Measurements from ENCODE around the gene INHBA.

The INHBA gene

DNA sequence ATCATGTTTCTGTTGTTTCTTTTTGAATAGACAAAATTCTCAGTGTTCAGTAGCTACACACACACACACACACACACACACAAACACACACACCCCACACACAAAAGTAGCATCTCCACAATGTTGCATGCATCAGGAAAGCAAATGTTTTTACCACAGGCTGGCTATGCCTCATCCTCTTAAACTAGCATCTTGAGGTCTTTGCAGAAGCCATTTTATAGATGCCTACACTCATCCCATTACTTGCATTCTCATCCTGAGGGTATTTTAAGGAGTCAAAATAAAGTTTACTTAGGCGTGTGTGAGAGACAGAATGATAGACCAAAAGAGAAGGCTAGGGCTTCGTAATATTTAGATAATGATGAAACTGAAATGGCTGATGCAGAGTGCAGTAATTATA, 7.9 kb upstream of the INHBA start:
- no peak for DNase-seq

DNA sequence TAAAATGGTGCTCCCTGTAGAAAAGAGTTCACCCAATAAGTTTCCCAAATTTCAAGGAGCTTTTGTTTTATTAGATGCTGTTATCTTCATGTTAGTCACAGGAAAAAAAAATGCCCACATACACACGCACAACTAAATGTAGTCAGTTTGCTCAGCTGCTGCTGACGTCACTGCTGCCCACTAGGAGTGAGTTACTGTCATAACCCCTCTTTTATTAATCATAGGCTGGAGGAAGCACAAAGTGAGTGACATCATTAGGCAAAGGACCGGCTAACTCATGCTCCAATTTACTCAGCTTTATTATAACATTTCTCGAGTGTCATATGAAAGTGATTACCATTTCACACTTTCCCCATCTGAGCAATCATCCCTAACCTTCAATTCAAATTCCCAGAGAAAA, 6.7 kb upstream of the INHBA start:
- no peak for DNase-seq

DNA sequence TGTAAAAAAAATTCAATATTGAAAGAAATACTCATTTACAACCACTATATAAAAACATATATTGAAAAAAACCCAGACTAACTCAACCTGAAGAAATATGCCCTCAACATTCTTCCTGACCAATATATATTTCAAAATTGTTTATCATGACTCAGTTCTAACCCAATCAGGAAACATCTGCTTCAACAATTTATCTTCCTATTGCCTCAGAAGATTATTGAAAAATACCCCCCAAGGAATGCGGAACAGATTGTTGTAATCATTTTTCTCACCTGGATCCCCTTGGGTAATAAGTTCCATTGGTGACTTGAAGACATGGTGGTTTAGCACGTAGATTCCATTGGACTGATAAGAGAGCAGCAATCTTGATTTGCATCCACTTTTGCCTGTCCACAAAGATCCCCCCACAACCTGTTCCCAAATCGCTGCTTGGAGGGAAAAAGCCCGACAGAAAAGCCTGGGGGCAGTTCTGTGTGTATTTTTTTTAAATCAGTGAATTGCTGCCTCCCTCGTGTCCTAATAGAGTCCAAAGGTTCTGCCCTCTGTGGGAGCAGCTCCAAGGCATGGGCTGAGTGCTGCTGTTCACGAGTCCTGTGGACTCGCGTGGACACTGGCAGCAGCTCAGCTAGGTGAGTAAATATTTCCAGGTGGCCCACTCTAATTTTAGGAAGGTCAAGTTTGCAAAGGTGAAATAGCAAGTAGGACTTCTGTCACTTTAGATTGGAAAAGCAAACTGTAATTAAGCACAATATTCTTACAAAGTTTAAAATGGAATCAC, 5.9 kb upstream of the INHBA start:
- no peak for DNase-seq

DNA sequence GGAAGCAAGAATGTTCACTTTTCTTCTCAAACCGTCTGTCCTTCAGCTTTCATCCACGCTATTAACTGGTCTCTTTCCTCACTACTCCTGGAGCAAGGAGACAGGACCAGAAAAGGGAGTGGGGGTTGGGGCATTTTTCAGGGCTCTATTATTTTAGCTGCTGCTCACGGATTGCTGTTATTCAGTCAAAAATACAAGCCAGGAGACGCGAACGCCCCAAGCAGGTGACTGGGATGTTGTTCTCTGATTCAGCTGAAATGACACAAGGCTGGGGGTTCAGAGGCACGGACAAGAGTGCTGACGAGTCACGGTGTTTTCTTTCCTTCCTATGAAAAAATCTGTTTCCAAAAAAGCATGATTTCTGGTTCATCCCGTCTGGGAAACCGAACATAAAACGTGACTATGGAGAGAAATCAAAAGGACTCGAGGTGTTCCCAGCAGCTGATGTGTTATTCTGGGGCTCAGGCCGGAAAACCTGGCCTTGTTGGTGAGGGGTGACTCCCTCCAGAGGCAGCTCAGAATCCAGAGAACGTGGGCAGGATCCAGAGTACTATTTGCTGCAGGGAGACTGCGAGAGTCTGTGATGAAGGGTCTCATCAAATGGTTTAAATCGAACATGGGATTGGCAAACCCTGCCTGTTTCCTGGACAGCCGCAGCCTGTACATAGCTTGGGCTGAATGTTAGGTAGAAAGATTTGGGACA, 3.5 kb upstream of the INHBA start:
- no peak for DNase-seq

DNA sequence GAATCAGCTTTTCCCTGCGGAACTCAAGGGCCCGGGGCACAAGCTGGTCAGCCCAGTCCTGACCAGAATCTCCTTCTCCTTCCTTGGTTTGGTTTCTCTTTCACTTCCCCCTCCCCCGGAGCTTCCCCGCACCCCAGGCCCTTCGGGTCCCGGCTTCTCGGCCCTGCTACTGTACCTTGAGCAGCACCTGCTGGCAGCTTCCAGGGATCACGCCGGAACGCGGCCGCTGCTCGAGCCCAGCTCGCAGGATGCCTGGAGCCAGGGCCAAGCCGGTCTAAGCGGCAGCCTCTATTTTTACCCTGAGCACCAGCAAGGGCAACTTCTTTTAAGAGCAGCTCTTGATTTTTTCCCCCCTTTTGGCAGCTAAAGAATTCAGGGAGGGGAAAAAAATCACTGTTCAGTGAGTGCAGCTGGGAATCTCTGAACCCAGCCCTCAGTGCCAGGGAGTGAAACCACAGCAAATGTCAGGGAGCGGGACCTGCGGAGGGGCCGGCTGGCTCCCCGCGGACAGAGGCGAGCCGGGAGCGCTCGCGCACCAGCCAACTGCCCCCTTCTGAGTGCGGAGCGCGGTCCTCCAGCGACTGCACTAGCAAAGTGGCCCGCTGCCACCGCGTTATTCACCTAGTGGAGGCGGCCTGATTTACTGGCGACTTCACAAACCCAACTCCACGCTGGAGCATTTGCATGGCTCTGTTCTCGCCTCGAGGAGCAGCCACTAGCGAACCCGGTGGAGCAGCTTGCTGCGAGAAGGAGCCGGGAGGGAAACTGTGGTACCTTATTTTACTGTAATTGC, 2.4 kb upstream of the INHBA start:
- no peak for DNase-seq

DNA sequence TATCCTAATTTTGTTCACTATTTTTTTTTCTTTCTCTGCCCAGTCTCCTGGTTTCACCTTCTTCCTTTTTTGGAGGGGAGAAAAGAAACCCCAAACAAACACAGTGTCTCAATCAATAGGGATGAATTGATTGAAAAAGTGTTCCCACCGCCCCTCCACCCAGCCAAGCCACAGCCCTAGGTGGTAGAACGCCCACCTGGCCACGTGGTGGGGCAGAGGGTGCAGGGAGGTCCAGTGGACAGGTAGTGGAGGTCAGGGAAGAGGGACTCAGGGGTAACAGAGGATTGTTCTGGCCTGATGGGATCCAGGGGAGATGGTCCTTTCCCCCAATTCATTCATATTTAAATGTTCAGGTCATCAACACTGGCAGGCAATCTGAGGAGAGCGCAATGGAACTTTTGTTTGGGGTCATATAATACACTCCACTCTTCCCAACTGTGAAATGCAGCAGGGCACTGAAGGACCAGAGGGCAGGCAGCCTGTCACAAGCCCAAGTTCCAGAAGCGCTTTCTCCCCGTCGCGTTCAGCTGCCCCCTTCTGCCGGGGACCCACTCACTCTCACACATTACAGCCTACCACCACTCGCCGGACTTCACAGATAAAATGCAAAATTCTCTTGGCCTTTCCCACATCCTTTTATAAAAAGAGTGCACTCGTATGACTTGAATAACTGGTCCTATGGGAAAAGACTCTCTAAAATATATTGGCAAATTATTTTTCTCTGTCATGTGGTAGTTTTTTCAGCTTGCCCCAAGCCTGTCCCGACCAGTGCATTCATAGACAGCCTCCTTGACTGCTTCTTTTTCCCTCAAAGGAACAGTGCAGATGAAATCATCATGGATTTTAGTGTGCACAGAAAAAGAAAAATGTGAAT, 1.6 kb downstream of the INHBA start:
- no peak for DNase-seq

DNA sequence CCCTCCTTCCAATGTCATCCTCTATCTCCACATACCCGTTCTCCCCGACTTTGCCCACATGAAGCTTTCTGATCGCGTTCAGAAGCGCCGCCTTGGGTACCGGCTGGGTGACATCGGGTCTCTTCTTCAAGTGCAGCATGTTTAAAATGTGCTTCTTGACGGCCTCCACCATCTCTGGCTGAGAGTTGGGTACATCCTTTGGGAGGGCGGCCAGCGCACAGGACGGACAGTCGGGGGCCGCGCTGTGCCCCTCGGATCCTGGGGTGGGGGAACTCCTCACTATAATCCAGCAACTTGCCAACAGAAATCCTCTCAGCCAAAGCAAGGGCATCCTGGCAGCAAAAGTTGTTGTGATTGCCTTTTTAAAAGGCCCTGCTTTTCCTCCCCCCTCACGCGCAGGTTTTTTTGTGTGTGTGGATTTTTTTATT, 2.8 kb downstream of the INHBA start:
- no peak for DNase-seq

DNA sequence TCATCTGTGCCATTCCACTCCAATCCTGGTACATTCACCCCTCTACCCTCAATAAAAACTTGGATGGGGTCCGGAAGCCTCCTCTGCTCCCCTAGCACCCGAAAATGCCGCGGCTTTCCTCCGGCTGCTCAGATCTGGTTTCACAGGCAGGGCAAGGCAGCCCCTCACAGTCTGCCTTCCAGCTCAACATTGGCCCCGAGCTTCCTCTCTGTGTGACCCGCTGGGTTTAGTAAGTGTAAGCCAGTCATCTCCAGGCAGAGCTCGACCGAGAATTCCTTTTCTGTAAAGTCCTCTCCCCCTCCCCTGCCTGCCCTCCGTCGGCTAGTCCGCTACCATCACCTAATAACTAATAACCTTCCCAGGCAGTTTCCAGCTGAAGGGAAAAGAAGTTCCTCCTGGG, 3.4 kb downstream of the INHBA start:
- DNase-seq, result no peak

DNA sequence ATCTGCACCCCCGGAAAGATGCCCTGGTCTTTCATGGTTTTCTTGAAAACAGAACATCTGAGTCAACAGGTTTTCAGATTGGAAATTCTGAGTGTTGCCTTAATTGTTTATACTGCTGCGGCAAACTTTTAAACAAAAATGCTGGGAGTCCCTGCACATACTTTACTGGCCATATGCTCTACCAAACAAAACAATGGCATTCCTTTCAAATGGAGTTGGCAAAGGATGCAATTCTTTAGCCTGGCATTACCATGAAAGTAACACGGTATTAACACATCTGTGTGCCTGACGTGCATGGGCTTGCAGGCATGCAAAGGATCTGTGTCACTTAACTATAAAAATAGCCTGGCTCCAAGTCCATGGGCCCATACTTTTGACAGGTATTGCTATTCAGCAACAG, 4.2 kb downstream of the INHBA start:
- DNase-seq, result no peak

DNA sequence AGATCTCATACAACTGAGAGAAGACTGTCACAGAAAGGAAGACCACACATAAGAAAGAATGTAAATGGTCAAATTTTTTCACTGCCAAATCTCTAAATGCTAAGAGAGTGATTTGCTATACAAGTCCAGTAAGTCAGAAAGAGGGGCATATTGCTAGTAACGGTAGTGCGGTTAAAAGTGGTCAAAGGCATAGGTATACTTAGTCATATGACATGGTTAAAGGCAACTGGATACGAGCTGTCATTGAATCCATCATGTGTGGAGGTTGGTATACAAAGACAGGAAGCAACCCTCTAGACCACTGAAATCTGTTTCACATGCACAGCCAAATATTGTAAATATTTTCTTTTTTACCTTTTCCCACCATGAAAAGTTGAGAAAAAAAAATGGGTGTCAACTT, 4.8 kb downstream of the INHBA start:
- no peak for DNase-seq

DNA sequence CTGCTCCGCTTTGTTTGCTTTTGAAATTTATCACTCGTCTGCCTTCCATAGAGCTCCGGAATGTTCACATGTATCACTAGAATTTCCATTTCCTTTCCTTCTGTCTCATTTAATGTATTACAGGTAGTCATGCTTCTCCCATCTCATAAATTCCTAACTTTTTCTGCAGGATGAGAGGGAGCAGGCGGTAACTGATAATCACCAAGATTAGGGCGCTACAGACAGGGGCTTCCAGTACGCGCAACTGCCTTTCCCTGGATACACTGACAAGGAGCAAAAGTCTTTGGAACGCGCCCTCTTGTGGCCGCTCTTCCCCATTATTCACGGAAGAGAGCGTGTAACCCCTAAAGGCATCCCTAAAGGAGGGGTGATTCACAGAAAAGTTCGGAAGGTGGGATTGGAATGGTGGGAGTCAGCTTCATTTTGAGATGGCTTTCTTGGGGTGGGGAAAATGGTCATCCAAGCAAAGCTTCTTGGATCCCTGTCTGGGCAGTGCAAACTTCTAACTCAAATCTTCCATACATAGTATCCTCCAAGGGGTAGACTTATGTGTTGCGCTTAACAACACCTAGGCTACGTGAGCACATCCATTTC, 6.5 kb downstream of the INHBA start:
- no peak for DNase-seq

DNA sequence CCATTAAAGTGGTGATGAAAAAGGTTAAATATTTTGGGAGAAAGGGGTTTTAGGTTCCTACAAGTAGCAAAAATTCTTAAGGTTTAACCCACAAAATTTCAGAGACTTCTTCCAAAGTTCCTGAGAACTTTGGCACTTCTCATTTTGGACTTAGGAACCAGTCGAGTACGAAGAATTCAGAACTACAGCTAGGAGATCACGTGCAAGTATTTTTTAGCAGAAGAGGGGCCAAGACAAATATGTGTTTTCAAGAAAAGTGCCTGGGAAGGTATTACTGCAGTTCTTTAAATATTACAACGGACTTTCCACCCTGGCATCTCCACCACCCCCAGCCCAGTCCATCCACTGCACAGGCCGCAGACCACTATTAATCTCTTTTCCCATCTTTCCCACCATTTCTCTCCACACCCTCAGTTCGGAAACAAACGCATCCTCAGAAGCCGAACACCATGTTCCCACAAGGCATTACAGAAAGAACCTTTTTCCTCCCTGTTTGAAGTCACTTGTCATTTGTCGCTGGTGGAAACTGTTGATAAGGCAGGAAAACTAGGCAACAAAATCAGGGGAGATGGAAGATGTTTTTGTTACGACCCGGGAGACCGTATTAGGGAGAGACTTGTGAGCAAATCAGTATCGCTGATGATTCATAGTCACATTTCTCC, 7.1 kb downstream of the INHBA start:
- DNase-seq, result no peak

DNA sequence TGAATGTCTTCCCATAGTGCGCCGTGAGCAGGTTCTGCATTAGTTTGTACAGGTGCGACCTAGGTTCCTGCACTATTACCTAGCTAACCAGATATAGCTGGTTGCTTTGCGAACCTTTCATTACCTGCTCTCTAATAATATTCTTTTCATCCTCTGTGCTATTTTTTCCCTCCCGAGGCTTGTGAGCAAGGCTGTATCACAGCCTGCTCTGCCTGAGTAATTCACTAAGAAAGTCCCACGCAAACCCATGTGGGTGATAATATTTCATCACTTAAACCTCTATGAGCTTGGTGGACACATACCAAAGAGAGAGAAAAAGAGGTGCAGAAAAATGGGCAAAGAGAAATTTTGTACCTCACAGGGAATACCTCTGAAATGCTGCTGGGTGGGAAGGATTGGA, 8.4 kb downstream of the INHBA start:
- DNase-seq, result no peak

DNA sequence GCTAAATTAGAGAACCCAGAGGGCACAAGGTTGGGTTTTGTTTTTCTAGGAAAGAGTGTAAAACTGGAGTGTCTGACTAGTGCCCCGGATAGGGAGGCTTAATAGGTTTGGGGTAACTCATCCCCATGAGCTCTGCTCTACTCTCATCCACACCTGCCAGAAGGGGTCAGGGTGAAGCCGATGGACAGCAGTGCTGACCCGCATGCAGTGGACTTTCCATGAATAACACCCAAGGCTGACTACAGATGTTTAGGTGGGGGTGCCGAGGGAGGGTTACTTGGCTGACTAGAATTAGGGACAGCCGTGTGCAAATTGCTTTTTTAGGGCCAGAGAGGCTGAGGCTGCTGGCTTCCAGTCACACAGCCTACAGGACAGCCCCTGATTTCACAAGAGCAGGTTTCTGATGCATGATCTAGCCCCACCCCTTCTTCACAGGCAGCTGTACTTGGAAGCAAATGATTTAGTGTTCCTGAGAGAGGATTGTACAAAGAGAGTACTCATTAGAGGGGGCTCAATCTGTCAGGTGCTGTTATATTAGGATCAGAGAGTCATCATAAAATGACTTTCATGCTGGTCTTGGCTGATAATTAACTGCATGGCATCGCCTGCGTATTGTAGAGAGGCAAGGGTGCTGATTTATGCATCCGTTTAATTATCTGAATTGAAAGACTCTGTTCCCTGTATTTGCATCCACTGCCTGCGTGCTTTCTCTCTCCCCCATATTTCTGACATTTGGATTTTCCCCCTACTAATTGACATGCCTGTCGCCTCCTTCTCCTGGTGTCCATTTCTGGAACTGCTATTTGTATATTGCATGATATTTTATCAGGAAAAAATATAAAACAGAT, 9.5 kb downstream of the INHBA start:
- no peak for DNase-seq

DNA sequence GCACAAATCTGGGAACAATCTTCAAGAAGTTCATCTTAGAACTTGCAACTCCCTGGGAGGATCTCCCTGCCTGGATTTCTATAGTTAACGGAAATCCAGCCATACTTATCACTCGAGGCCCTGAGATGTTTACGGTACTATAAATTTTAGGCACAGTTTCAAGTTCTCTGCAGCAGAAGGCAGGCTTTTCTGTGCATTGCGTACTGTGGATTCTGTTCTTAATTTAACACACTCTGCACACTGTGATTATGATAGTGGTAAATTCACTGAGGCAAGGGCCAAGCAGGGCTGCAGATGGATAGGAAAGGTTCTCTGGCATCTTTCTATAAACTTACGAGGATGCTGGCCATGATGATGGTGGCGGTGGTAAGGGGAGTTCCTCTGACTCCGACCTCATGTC, 10.6 kb downstream of the INHBA start:
- no peak for DNase-seq

DNA sequence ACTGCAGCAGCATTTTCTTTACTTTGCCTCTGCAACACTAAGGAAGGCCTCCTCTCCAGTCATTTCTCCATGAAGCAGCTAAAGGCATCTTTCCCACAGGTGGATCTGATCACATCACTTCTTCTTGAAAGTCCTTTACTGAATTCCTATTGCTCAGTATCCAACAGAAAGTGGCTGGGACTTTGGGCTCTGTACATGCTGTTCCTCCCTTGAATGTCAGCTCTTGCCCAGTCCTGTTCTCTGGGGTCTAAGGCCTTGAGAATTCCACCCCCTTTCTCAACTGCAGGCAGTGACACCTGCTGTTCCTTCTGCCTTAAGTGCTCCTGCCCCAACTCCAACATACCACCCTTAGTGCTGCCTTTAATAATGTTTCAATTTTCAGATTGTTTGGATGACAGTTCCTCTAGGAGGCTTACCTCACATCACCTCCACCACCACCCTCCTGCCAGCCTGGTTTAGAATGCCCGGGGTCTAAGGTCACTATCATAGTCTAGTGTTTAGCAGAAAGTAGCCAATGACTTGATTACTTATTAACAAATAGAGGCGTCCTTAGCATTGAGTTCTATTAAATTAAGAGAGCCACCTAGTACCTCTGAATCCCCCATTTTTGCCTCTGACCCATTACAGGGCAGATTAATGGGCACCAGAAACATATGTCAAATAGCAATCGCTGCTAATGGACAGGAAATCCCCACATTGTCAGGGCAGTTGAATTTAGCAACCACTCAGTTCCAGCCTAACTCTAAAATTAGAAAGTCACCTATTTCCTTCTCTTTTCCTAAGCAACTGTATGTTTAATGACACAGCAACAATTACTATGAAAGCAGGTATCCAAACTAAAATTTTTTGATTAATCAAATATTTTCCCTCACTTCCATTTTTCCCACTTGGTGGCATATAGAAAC, 11.4 kb downstream of the INHBA start:
- no peak for DNase-seq

DNA sequence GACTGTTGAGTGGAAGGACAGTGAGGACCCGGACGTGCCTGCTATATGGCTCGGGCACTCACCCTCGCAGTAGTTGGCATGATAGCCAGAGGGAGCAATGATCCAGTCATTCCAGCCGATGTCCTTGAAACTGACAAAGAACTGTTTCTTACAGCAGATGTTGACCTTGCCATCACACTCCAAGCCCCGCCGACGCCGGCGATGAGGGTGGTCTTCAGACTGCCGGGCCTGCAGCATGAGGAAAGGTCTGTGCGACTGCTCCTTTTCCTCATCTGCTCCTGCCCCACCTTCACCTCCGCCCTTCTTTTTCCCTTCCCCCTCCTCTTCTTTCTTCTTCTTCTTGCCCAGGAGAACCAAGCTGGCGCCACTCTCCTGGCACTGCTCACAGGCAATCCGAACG, 13.1 kb downstream of the INHBA start:
- DNase-seq, result no peak

DNA sequence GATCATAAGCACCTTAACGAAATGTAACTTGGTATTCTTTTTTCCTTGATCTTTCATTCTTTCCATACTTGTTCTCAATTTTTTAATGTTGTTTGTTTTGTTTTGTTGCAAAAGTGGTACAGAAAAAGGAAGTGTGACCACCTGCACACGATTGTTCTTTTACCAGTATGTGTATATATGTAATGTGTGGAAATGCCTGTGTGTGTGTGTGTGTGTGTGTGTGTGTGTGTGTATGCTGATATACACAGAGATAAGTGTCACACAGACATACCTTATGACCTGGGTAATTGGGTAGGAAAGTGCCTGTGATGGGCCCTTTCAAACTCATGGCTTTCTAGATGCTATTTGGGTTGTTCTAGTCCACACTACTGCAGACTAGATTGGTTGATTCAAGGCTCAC, 14.0 kb downstream of the INHBA start:
- DNase-seq, result no peak

DNA sequence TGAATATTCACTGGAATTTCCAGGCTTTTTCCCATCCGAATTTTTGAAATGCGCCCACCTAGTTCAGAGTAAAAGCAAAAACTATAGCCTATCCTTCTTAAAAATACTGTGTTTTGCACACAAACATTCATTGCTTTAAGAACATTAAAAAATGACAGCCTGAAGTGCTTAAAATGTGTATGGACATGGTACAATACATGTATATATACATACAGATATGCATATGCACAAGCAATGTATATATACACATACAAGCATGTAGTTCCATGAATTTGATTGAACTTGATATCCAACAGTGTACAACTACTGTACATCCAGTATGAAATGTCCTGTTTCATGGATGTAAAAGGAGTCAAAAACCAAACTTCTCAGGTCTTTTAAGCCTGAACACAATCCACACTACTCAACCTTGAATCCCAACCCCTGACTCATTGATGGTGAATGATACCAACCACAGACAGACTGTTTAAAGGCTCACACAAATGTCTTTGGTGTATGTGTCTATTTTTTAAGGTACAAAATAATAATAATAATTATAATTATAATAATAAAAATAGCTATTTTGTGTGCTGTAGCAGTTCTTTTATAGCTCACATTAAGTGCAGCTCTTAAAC, 14.8 kb downstream of the INHBA start:
- no peak for DNase-seq
